ENCODE data around the gene HAPLN1.
"Not testable (repeated sequence)": the region's sequence is repeated elsewhere in the genome, so short reads cannot be mapped to it uniquely, and the experiment has no call there.

Gene HAPLN1

GRCh38 chr5:83720836-83721537 lies at the start of gene HAPLN1:
Gene HAPLN1, minus strand, starts transcription at chr5:83720855. Its CDS starts 47,332 bp downstream, at chr5:83673523.
- DNase-seq: no peak

DNA sequence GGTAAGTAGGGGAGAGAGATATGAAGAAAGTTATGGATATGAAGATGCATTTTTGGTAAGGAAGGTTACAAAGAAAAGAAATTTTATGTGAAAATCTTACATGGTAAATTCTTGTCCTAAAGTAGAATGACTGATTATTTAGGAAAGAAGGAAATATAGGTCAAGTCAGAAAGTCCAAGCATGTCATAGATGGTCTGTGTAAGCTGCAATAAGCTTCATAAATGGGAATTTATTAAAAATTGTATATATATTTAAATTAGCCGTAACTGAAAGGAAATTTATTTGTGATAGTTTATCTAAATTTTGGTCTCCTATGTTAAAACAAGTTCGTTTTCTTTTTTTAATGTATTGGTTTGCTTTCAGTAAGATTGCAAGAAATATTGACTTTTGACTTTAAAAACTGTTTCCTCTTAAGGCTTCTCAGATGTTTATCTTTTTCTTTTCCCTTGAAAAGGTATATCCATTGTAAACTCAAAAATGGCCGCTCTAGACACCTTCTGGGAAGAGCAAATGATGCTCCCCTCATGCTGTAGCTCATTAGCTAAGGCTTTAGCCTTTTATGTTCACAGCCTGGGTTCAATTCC lies 46.8 kb upstream of the HAPLN1 start:
- DNase-seq: peak; percentile 48

- no peak for DNase-seq
Measured at GRCh38 chr5:83764101-83764500, 43.4 kb upstream of the HAPLN1 start.

DNA sequence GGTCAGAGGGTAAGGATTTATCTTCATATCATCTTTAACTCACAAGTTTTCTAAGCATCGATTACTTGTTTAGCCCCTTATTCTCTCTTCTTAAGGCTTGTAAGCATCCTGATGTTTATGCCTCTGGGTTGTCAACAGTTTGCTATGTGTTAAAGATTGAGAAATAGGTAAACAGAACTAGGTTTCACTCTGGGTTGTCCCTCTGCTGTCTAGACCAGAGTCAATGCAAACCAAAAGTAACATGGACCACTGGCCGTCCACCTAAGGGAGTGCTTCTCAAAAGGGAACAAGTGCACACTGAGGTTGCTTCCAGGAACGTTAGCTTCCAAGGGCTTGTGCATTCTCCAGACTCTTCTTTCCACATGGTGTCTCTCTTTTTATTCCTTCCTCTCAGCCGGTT lies 39.9 kb upstream of the HAPLN1 start:
- DNase-seq: no peak

GRCh38 chr5:83752700-83753099 lies 32.0 kb upstream of the HAPLN1 start:
- no peak for DNase-seq

- peak; percentile 18 for DNase-seq
Measured at GRCh38 chr5:83751201-83751600, 30.5 kb upstream of the HAPLN1 start.

GRCh38 chr5:83750749-83751148 lies 30.1 kb upstream of the HAPLN1 start:
- DNase-seq: peak; percentile 58

- no peak for DNase-seq
Measured at GRCh38 chr5:83745816-83746215, 25.2 kb upstream of the HAPLN1 start.

GRCh38 chr5:83744821-83745220 lies 24.2 kb upstream of the HAPLN1 start:
- DNase-seq: peak; percentile 27

GRCh38 chr5:83742089-83742488 lies 21.4 kb upstream of the HAPLN1 start:
- no peak for DNase-seq

GRCh38 chr5:83741571-83741970 lies 20.9 kb upstream of the HAPLN1 start:
- no peak for DNase-seq

DNA sequence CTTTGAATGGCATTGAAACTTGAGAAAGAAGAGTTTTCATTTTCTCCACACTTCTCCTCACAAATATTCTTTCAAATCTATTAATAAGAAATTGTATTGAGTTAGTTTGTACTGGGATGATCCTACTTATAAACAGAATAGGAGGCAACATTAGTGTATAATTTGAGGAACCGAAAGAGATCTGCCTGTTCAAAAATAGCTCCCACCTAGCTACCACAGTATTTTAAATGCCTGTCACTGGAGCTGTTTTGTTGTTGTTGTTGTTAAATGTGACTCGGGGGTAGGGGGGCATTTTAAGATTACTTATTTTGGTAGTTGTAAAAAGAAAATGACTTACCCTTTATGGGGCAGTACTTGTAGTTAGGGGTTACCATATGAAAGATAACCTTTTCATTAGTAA lies 20.1 kb upstream of the HAPLN1 start:
- no peak for DNase-seq

DNA sequence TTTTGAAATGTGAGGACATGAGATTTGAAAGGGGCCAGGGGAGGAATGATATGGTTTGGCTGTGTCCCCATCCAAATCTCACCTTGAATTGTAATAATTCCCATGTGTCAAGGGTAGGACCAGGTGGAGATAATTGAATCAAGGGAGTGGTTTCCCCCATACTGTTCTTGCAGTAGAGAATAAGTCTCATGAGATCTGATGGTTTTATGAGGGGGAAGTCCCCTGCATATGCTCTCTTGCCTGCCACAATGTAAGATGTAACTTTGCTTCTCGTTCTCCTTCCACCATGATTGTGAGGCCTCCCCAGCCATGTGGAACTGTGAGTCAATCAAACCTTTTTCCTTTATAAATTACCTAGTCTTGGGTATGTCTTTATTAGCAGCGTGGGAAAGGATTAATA lies 15.5 kb upstream of the HAPLN1 start:
- DNase-seq: not testable (repeated sequence)

DNA sequence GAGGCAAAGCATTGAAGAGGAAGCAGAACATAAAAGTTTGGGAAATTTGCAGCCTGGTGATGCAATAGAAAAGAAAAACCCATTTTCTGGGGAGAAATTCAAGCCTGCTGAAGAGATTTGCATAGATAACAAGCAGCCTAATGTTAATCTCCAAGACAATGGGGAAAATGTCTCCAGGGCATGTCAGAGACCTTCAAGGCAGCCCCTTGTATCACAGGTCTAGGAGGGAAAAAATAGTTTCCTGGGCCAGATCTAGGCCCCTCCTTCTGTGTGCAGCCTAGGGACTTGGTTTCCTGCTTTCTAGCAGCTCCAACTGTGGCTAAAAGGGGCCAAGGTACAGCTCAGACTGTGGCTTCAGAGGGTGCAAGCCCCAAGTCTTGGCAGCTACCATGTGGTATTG lies 14.4 kb upstream of the HAPLN1 start:
- DNase-seq: not testable (repeated sequence)

DNA sequence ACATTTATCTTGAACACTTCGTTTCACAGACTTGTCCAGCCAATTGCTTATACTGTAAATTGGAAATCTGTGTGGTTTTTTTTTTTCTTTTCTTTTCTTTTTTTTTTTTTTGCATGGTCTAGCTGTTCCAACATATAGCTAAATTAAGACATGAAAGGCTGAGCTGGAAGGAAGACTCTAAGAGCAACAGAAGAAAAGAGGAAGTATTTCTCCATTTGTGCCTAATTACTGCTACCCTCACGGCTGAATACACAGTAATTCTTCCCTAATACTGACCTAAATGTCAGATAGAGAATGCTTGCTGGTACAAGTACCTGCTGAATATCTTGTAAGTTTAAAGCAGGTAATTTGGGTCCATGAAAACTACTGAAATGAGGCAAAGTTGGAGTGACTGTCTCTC lies 11.0 kb upstream of the HAPLN1 start:
- DNase-seq: peak; percentile 54

DNA sequence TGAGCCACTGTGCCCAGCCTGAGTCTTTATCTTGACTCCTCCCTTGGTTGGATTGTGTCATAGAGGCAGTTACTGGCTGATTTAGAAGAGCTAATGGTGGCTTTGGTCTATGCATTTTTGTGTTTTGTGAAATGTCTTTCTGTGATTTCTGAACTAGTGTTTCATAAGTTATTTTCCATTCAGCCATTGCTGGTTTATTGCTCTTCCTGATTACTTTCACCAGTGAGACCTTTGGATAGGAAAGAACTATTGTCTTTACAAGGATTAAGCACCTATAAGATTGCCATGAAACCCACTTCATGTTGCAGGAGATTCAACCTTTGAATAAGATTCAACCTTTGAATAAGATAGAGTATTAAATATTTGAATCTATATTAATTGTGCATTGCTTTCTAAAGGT lies 8.7 kb upstream of the HAPLN1 start:
- DNase-seq: no peak

- peak; percentile 8 for DNase-seq
Measured at GRCh38 chr5:83726912-83727311, 6.3 kb upstream of the HAPLN1 start.

DNA sequence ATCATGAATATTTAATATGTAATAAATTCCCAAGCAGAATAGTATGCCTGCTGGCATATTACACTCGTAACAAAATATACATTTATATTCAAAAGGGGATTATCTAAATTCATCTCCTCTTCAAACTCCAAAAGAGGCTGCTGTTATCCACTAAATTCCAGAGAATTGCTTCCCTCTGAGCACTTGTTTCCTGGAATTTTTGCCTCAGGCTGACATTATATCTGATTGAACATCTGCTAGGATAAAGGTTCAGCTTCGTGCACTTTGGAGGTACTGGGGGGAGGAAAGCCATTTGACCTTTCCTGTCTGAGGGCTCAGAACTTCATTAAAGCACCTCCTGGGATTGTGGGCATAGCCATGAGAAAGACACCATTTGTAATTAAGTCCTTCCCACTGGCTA lies 4.3 kb upstream of the HAPLN1 start:
- no peak for DNase-seq

GRCh38 chr5:83724001-83724400 lies 3.3 kb upstream of the HAPLN1 start:
- no peak for DNase-seq

GRCh38 chr5:83723031-83723430 lies 2.4 kb upstream of the HAPLN1 start:
- no peak for DNase-seq

DNA sequence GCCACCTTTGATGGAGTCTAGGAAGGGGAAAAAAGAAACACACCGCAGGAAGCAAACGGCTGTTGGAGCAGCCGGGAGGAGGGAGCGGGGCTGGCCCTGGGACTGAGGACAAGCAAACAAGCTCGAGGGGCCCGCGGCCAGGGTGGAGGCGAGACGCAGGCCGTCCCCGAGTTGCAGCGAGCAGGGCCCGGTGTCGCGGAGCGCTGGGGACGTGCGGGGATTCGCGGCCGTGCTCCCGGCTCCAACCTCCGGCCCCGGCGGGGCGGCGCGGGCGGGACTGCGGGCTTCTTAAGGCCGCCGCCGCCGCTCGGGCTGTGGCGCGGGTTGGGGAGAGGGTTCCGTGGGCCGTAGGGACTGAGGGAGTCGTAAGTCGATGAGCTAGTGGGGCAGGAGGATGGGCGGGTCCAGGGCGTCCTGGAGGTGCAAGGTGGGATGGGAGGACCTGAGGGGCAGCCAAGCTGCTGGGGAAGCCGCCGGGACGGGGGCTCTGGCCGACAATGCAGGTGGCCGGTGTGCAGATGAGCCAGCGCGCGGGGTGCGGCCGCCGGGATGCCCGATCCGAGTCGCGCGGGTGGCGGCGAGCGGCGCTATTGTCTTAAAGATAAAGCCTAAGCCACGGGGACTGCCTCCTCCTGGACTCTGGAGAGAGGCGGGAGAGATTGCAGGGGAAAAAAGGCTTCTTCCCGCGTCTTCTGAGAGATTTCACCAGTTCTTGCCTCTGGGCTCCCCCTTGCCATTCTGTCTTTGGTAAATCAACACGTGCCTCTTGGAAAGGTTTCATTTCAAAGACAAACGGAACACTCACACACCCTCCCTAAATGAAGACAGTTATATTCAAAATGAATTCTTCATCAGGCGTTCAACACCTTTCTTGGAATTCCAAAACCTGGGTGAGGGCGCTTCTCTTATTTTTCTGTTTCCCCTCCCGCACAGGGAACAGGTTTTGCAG lies 1.6 kb upstream of the HAPLN1 start:
- DNase-seq: peak; percentile 51

GRCh38 chr5:83718936-83719495 lies 1.6 kb downstream of the HAPLN1 start:
- DNase-seq: no peak

GRCh38 chr5:83718195-83718825 lies 2.3 kb downstream of the HAPLN1 start:
- peak; percentile 79 for DNase-seq
